Right kidney (tissue), 1 donor: Measurements from ENCODE around the gene ENGASE.

Experiments used
- DNase-seq: peaks from one replicate; pipeline ENCODE4 v3.0.0-alpha.2; 2016

Gene ENGASE

GRCh38 chr17:79080349-79080748 is 5.7 kb downstream of the ENGASE start:
- DNase-seq: no peak

GRCh38 chr17:79080761-79081290 is 6.2 kb downstream of the ENGASE start:
- DNase-seq: no peak

- no peak for DNase-seq
These were observed 7.1 kb downstream of the ENGASE start for GRCh38 chr17:79081571-79082276.

GRCh38 chr17:79082311-79083190 is 7.9 kb downstream of the ENGASE start:
- no peak for DNase-seq

- no peak for DNase-seq
These were observed 8.8 kb downstream of the ENGASE start for GRCh38 chr17:79083191-79083971.

- no peak for DNase-seq
These were observed 9.9 kb downstream of the ENGASE start for GRCh38 chr17:79084291-79085153.

GRCh38 chr17:79085154-79085920 is 10.7 kb downstream of the ENGASE start:
- DNase-seq: no peak

- DNase-seq: no peak
These were observed 11.4 kb downstream of the ENGASE start for GRCh38 chr17:79085921-79086551.

GRCh38 chr17:79086609-79087427 is 12.2 kb downstream of the ENGASE start:
- no peak for DNase-seq

- peak; percentile 71 for DNase-seq
These were observed 13.0 kb downstream of the ENGASE start for GRCh38 chr17:79087428-79088143.

GRCh38 chr17:79088247-79088996 is 13.8 kb downstream of the ENGASE start:
- no peak for DNase-seq

- DNase-seq: no peak
These were observed 14.3 kb downstream of the ENGASE start for GRCh38 chr17:79088997-79089328.

GRCh38 chr17:79089720-79090442 is 15.3 kb downstream of the ENGASE start:
- DNase-seq: no peak

- peak; percentile 59 for DNase-seq
These were observed 16.0 kb downstream of the ENGASE start for GRCh38 chr17:79090443-79091225.

- DNase-seq: no peak
These were observed 16.6 kb downstream of the ENGASE start for GRCh38 chr17:79091226-79091670.

- DNase-seq: no peak
These were observed 17.9 kb downstream of the ENGASE start for GRCh38 chr17:79092567-79092966.
